GM19193 (cell line): ENCODE results near the gene MZT2B.

Source experiments
- POLR2A ChIP-seq: IDR thresholded peaks from 4 replicates; pipeline ENCODE4 v1.6.1; 2011; ENCODE audit not compliant: insufficient read depth, insufficient read length; ENCODE audit errors: extremely low read depth

MZT2B gene

GRCh38 chr2:130181325-130181879 lies 660 bp upstream of the MZT2B start, which contains the start of gene SMPD4:
Gene SMPD4 (minus strand): TSS chr2:130181602. CDS start chr2:130176592, 5,010 bp downstream.
- peak; percentile 49 for TF ChIP-seq POLR2A

GRCh38 chr2:130183512-130184373 lies 1.7 kb downstream of the MZT2B start:
- TF ChIP-seq POLR2A: no peak

- TF ChIP-seq POLR2A: no peak
Observed at GRCh38 chr2:130185436-130185835, 3.4 kb downstream of the MZT2B start.

- TF ChIP-seq POLR2A: no peak
Observed at GRCh38 chr2:130185896-130186295, 3.8 kb downstream of the MZT2B start.

GRCh38 chr2:130186391-130186790 lies 4.3 kb downstream of the MZT2B start:
- TF ChIP-seq POLR2A: no peak

- no peak for TF ChIP-seq POLR2A
Observed at GRCh38 chr2:130187268-130187667, 5.2 kb downstream of the MZT2B start.

- TF ChIP-seq POLR2A: no peak
Observed at GRCh38 chr2:130190237-130190636, 8.2 kb downstream of the MZT2B start.

- TF ChIP-seq POLR2A: no peak
Observed at GRCh38 chr2:130198343-130198742, 16.3 kb downstream of the MZT2B start, which contains the start of gene TUBA3E. Gene TUBA3E (minus strand): TSS chr2:130198439. CDS start chr2:130198360, 79 bp downstream.

- no peak for TF ChIP-seq POLR2A
Observed at GRCh38 chr2:130231656-130232055, 49.6 kb downstream of the MZT2B start.
